COLO668 (cell line): ENCODE data around the gene ARMCX5.

Source experiments
- DNase-seq: peaks from one replicate; lab custom pipeline; 2025; ENCODE audit not compliant: unreplicated experiment; lab: John Stamatoyannopoulos, UW

Gene ARMCX5

GRCh38 chrX:102599084-102599950 is at the start of gene ARMCX5:
Gene ARMCX5, plus strand, starts transcription at chrX:102599515. Its CDS starts 2,627 bp downstream, at chrX:102602142.
- DNase-seq: peak; percentile 81

- no peak for DNase-seq
Observed at GRCh38 chrX:102558607-102559006, 40.7 kb upstream of the ARMCX5 start.

GRCh38 chrX:102560423-102561068 is 38.8 kb upstream of the ARMCX5 start:
- no peak for DNase-seq

GRCh38 chrX:102580891-102581290 is 18.4 kb upstream of the ARMCX5 start:
- no peak for DNase-seq

GRCh38 chrX:102593367-102593766 is 5.9 kb upstream of the ARMCX5 start:
- no peak for DNase-seq

GRCh38 chrX:102599951-102600579 is 750 bp downstream of the ARMCX5 start:
- DNase-seq: no peak

GRCh38 chrX:102604327-102604726 is 5.0 kb downstream of the ARMCX5 start:
- DNase-seq: no peak

GRCh38 chrX:102606115-102606514 is 6.8 kb downstream of the ARMCX5 start:
- DNase-seq: no peak

- no peak for DNase-seq
Observed at GRCh38 chrX:102610905-102611304, 11.6 kb downstream of the ARMCX5 start.

- no peak for DNase-seq
Observed at GRCh38 chrX:102624105-102624504, 24.8 kb downstream of the ARMCX5 start.

GRCh38 chrX:102627640-102628039 is 28.3 kb downstream of the ARMCX5 start:
- no peak for DNase-seq

GRCh38 chrX:102637561-102637960 is 38.2 kb downstream of the ARMCX5 start:
- DNase-seq: no peak

GRCh38 chrX:102650903-102651241 is 51.6 kb downstream of the ARMCX5 start:
- DNase-seq: no peak

GRCh38 chrX:102651242-102652011 is 52.1 kb downstream of the ARMCX5 start, which contains the start of gene GPRASP1:
Gene GPRASP1, plus strand, starts transcription at chrX:102651483. Its CDS starts 2,431 bp downstream, at chrX:102653914.
- peak; percentile 2 for DNase-seq

GRCh38 chrX:102652031-102652688 is 52.8 kb downstream of the ARMCX5 start:
- DNase-seq: no peak
